ACC112 (cell line): ENCODE measurements around the gene ZNF772.
"Not testable (repeated sequence)": the region's sequence is repeated elsewhere in the genome, so short reads cannot be mapped to it uniquely, and the experiment has no call there.

ENCODE experiments used
- H2AFZ ChIP-seq: fragments of 200-600 bp; sonication (generic); one replicate; pipeline ENCODE4 v1.6.0; 2017; ENCODE audit warnings: antibody characterized with exemption, low read length; ENCODE audit not compliant: unreplicated experiment
- H3K27ac ChIP-seq: fragments of 200-600 bp; sonication (generic); 2 replicates; pipeline ENCODE4 v1.5.1; 2014; ENCODE audit warnings: low read depth, mild to moderate bottlenecking, antibody characterized with exemption, low read length, moderate library complexity
- H3K27me3 ChIP-seq: fragments of 200-600 bp; sonication (generic); 2 replicates; pipeline ENCODE4 v1.6.1; 2014; ENCODE audit warnings: mild to moderate bottlenecking, antibody characterized with exemption, low read length, moderate library complexity, mixed read lengths; ENCODE audit not compliant: insufficient read depth
- H3K36me3 ChIP-seq: fragments of 200-600 bp; sonication (generic); 2 replicates; pipeline ENCODE4 v1.6.1; 2016; ENCODE audit warnings: mild to moderate bottlenecking, antibody characterized with exemption, low read length, moderate library complexity, mixed read lengths; ENCODE audit not compliant: insufficient read depth
- H3K4me1 ChIP-seq: fragments of 200-600 bp; sonication (generic); one replicate; pipeline ENCODE4 v1.6.1; 2016; ENCODE audit warnings: low read length, mixed read lengths; ENCODE audit not compliant: insufficient read depth, unreplicated experiment, control insufficient read depth
- H3K4me3 ChIP-seq: fragments of 200-600 bp; sonication (generic); 2 replicates; pipeline ENCODE4 v1.5.1; 2014; ENCODE audit warnings: mild to moderate bottlenecking, low read depth, low read length
- H3K79me2 ChIP-seq: fragments of 200-600 bp; sonication (generic); one replicate; pipeline ENCODE4 v1.6.0; 2016; ENCODE audit warnings: low read length; ENCODE audit not compliant: control insufficient read depth, unreplicated experiment, insufficient read depth

The ZNF772 gene

DNA sequence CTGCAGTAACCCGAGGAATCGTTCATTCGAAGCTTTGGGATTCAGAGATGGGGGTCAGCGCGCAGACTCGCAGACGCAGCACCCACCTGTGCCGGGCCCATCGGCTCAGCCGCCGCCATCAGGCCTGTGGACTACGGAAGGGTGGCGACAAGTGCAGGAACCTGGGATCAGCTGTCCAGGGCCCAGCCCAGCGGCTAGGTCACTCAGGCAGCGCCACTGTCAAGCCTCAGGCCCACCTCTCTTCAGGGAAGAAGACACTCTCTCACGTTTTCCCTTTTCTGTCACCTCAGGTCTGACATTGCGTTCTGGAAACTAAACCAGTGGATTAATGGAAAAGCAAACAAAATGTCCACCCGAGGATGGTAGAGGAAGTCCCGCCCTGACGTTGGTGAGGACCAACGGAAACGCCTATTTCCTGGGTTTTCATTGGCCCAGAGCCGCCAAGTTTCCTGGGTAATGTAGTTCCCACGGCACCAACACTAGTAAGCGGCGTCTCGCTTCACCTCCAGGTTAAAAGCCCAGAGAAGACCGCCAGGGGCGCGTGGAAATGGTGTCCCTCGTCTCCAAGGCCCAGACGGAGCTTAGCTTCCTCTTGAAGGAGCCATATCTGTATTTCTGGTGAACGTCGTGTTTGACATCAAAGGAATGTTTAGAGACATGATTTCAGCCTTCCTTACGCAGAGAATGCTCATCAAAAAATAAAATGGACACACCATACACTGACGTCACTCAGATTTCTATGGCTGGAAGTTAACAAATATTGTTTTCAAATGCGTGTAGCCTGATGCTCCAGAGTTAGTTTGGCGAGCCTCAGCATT lies at the start of gene ZNF772:
TSS of gene ZNF772 (minus strand) at position 376 of the 818 bp plus-strand sequence. CDS start at position 119, 257 bp downstream.
- no peaks in the 10 kb centered on the region for H3K27me3 ChIP-seq
- peaks cover 39% of the 10 kb centered on the region for H3K36me3 ChIP-seq
- peaks cover 18% of the 10 kb centered on the region for H3K79me2 ChIP-seq
- H3K4me1 ChIP-seq: no peaks in the 10 kb centered on the region
- peak within 1 kb of the TSS; percentile 97 for H2AFZ ChIP-seq
- 0 out of 2 replicates have a peak within 1 kb of the TSS, but pooled peaks have one; percentile 9 for H3K27ac ChIP-seq
- peak within 1 kb of the TSS; percentile 95 for H3K4me3 ChIP-seq

DNA sequence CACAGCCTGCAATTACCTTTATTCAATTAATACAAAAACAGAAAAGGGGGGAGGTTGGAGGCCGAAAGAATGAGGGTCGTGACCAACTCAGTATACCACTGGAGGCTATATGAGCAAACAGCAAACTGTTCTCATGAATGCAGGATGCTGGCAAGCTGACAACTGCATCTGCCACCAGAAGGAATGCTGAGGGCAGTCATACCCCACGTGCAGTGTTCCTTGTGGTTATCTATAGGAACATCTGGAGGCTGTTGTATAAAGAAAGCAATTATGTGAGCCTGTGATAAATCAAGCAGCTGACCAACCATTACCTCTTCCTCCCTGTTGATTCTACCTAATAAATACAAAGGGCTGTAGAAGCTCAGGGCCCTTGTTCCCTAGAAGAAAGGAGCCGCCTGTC lies 40.7 kb upstream of the ZNF772 start:
- H2AFZ ChIP-seq, H3K27me3 ChIP-seq, H3K4me3 ChIP-seq, H3K27ac ChIP-seq, H3K4me1 ChIP-seq, H3K79me2 ChIP-seq: not testable (repeated sequence)
- peaks cover 15% of the 10 kb centered on the region for H3K36me3 ChIP-seq

DNA sequence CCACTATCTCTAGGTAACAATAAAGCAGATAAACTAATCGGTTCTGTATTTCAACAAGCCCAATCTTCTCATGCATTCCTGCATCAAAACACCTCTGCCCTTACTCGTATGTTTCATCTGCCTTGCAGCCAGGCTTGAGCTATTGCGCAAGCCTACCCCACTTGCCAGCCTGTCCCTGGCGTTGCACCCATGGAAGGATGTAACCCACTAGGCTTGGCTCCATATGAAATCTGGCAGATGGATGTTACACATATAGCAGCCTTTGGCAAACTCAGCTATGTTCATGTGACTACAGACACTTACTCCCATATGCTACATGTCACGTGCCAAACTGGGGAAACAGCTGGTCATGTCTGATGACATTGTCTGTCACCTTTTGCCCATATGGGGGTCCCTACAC lies 37.9 kb upstream of the ZNF772 start:
- Histone ChIP-seq H3K4me1 (no peaks in the 10 kb centered on the region), H3K79me2 (no peaks in the 10 kb centered on the region), H3K36me3 (peaks cover 21% of the 10 kb centered on the region)

GRCh38 chr19:57512845-57513244 lies 35.5 kb upstream of the ZNF772 start:
- Histone ChIP-seq H3K27ac (no peak overlapping the region), H3K4me3 (no peak overlapping the region), H3K4me1 (no peaks in the 10 kb centered on the region), H3K36me3 (peaks cover 36% of the 10 kb centered on the region), H3K27me3 (no peaks in the 10 kb centered on the region), H2AFZ (no peak overlapping the region), H3K79me2 (no peaks in the 10 kb centered on the region)

More for the DNA sequence above, 37.9 kb upstream of the ZNF772 start:
- H2AFZ ChIP-seq: no peak overlapping the region
- no peak overlapping the region for H3K27ac ChIP-seq
- no peaks in the 10 kb centered on the region for H3K27me3 ChIP-seq
- H3K4me3 ChIP-seq: no peak overlapping the region

- Histone ChIP-seq H3K36me3 (peaks cover 47% of the 10 kb centered on the region), H3K27me3 (no peaks in the 10 kb centered on the region), H3K4me1 (no peaks in the 10 kb centered on the region), H3K27ac (no peak overlapping the region), H3K79me2 (no peaks in the 10 kb centered on the region), H3K4me3 (no peak overlapping the region), H2AFZ (no peak overlapping the region)
Measured at GRCh38 chr19:57511484-57511883, 34.1 kb upstream of the ZNF772 start.

GRCh38 chr19:57506163-57506562 lies 28.8 kb upstream of the ZNF772 start:
- Histone ChIP-seq H3K4me1 (no peaks in the 10 kb centered on the region), H3K27ac (no peak overlapping the region), H2AFZ (no peak overlapping the region), H3K4me3 (no peak overlapping the region), H3K27me3 (no peaks in the 10 kb centered on the region), H3K36me3 (peaks cover 43% of the 10 kb centered on the region), H3K79me2 (peaks cover 18% of the 10 kb centered on the region)

DNA sequence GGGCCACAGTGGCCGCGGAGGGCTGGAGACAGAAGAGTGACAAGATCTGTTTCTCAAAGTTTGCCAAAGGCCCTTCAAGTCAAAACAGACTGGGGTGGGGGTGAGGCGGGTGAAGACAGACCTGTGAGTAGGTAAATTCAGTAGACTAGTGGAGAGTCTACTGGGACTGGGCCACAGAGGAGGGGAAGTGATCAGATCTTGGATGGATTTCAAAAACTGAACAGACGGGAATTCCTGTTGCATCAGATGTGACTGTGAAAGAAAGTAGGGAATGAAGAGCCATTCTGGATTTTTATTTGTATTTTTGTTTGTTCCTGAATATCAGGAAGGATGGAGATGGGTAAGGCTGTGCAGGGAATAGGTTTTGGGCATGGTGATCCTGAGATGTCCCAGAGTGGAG lies 23.0 kb upstream of the ZNF772 start:
- not testable (repeated sequence) for H3K27me3 ChIP-seq, H2AFZ ChIP-seq, H3K4me1 ChIP-seq, H3K36me3 ChIP-seq
- Histone ChIP-seq H3K27ac (peak overlapping the region; percentile 26; the same call in 1 of the 2 replicates), H3K4me3 (peak overlapping the region; percentile 80), H3K79me2 (peaks cover 27% of the 10 kb centered on the region)

- peak within 1 kb of the TSS; percentile 60 for H2AFZ ChIP-seq
- H3K36me3 ChIP-seq, H3K27me3 ChIP-seq, H3K4me1 ChIP-seq: not testable (repeated sequence)
- H3K79me2 ChIP-seq: peaks cover 27% of the 10 kb centered on the region
- H3K4me3 ChIP-seq: peak within 1 kb of the TSS; percentile 85
- peak within 1 kb of the TSS; percentile 45 for H3K27ac ChIP-seq
Measured at GRCh38 chr19:57499680-57500395, 22.5 kb upstream of the ZNF772 start, which contains the start of gene ZNF773. TSS of gene ZNF773 (plus strand) at chr19:57499938. CDS start at chr19:57500081, 143 bp downstream.

GRCh38 chr19:57499332-57499679 lies 21.9 kb upstream of the ZNF772 start:
- H3K36me3 ChIP-seq, H3K27ac ChIP-seq, H2AFZ ChIP-seq, H3K27me3 ChIP-seq, H3K4me1 ChIP-seq: not testable (repeated sequence)
- Histone ChIP-seq H3K79me2 (peaks cover 27% of the 10 kb centered on the region), H3K4me3 (peak overlapping the region; percentile 85; the same call in 1 of the 2 replicates)

DNA sequence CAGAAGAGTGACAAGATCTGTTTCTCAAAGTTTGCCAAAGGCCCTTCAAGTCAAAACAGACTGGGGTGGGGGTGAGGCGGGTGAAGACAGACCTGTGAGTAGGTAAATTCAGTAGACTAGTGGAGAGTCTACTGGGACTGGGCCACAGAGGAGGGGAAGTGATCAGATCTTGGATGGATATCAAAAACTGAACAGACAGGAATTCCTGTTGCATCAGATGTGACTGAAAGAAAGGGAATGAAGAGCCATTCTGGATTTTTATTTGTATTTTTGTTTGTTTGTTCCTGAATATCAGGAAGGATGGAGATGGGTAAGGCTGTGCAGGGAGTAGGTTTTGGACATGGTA lies 10.9 kb upstream of the ZNF772 start:
- not testable (repeated sequence) for H3K27me3 ChIP-seq, H3K79me2 ChIP-seq, H3K27ac ChIP-seq, H3K4me1 ChIP-seq, H2AFZ ChIP-seq
- Histone ChIP-seq H3K4me3 (peak overlapping the region; percentile 49), H3K36me3 (peaks cover 20% of the 10 kb centered on the region)
